HCT116 (cell line): ENCODE results near the gene GNAI3. TPM values are rescaled to one million over a fixed set of nuclear protein-coding genes. Genes with fewer than 3 reads are reported as not detected.

ENCODE experiments used
- ATAC-seq: fragments of 200-7000 bp; cut with Tn5 transposase; 2 replicates; pipeline ENCODE4 v1.9.1; 2020; ENCODE audit warnings: mild to moderate bottlenecking, moderate library complexity
- BruUV-seq: library from RNA; stranded (reverse); fragments of 400-500 nt; replicated peaks from 2 replicates; lab custom pipeline; 2021; lab: Mats Ljungman, UMichigan
- CTCF ChIA-PET: fragments of 300-600 bp; sonication (Branson Sonifier 250); formaldehyde crosslinking; loops from one replicate; lab custom pipeline; 2021; ENCODE audit warnings: antibody characterized with exemption; lab: Charles Lee
- POLR2A ChIA-PET: fragments of 300-600, 350-600 bp; sonication (Branson Sonifier 250); formaldehyde crosslinking; loops from one replicate; lab custom pipeline; 2021; ENCODE audit warnings: antibody characterized with exemption; lab: Charles Lee
- RAD21 ChIA-PET, 2 experiments: fragments of 300-600 bp; sonication (Branson Sonifier 250); formaldehyde crosslinking; loops; one replicate each; lab custom pipeline; 2023; ENCODE audit warnings: low total read pairs in 2 of 2; ENCODE audit not compliant: uncharacterized antibody in 2 of 2, unreplicated experiment in 2 of 2, low non-redundant PET in 1 of 2; lab: Charles Lee
- DNase-seq: peaks from one replicate; pipeline ENCODE4 v3.0.0-alpha.2; 2010; ENCODE audit warnings: low read depth, low spot score
- H2AFZ ChIP-seq: fragments of 200-600 bp; shearing (Covaris generic), sonication (generic); 2 replicates; pipeline ENCODE4 v1.6.1; 2017; ENCODE audit warnings: low read depth, mixed run types, mixed read lengths, antibody characterized with exemption, low read length; ENCODE audit not compliant: poor library complexity, severe bottlenecking
- H3K27ac ChIP-seq: 2 replicates; pipeline ENCODE4 v1.5.1; 2012; ENCODE audit warnings: low read depth, low read length
- H3K27me3 ChIP-seq: fragments of 200-600 bp; sonication (generic); 2 replicates; pipeline ENCODE4 v1.6.1; 2016; ENCODE audit warnings: mixed run types, low read length, mixed read lengths; ENCODE audit not compliant: insufficient read depth
- H3K36me3 ChIP-seq, 2 experiments: fragments of 200-500 bp in 1 of 2; fragments of 200-600 bp in 1 of 2; sonication (Bioruptor generic) in 1 of 2; sonication (generic) in 1 of 2; 2 replicates each; pipeline versions ENCODE4 v1.5.1 to v1.6.1; 2014 to 2016; ENCODE audit warnings: low read length in 2 of 2, inconsistent platforms in 1 of 2, mixed read lengths in 1 of 2, mixed run types in 1 of 2; ENCODE audit not compliant: insufficient read depth in 2 of 2, control insufficient read depth in 1 of 2
- H3K4me1 ChIP-seq, 2 experiments: fragments of 200-600 bp in 1 of 2; sonication (generic) in 1 of 2; 2 replicates each; pipeline versions ENCODE4 v1.5.1 to v1.6.1; 2012 to 2017; ENCODE audit warnings: low read length in 2 of 2, inconsistent platforms in 1 of 2, mild to moderate bottlenecking in 1 of 2, mixed read lengths in 1 of 2, mixed run types in 1 of 2, moderate library complexity in 1 of 2; ENCODE audit not compliant: insufficient read depth in 2 of 2, control insufficient read depth in 1 of 2
- H3K4me2 ChIP-seq: fragments of 200-600 bp; sonication (generic); 2 replicates; pipeline ENCODE4 v1.6.1; 2017; ENCODE audit warnings: mixed run types, low read length, mixed read lengths
- H3K4me3 ChIP-seq, 2 experiments: fragments of 200-600 bp in 1 of 2; sonication (generic) in 1 of 2; replicated peaks in 1 of 2; 2 replicates each; pipeline ENCODE4 v1.5.1; 2011 to 2016; ENCODE audit warnings: low read length in 2 of 2, control low read depth in 1 of 2, low read depth in 1 of 2, mild to moderate bottlenecking in 1 of 2, mixed read lengths in 1 of 2, mixed run types in 1 of 2
- H3K79me2 ChIP-seq: fragments of 200-600 bp; sonication (generic); 2 replicates; pipeline ENCODE4 v1.6.1; 2017; ENCODE audit warnings: mild to moderate bottlenecking, mixed run types, low read length, moderate library complexity, mixed read lengths; ENCODE audit not compliant: insufficient read depth
- H3K9ac ChIP-seq: fragments of 200-600 bp; sonication (generic); 2 replicates; pipeline ENCODE4 v1.6.1; 2016; ENCODE audit warnings: low read length, mixed read lengths
- H3K9me2 ChIP-seq: fragments of 200-600 bp; sonication (generic), shearing (Covaris generic); 2 replicates; pipeline ENCODE4 v1.6.1; 2017; ENCODE audit warnings: mixed run types, mild to moderate bottlenecking, moderate library complexity; ENCODE audit not compliant: insufficient read depth
- H3K9me3 ChIP-seq, 2 experiments: fragments of 200-500 bp in 1 of 2; fragments of 200-600 bp in 1 of 2; sonication (Bioruptor generic) in 1 of 2; sonication (generic) in 1 of 2; 2 replicates each; pipeline ENCODE4 v1.6.1; 2014 to 2017; ENCODE audit warnings: low read length in 2 of 2, mixed read lengths in 2 of 2, inconsistent platforms in 1 of 2, low read depth in 1 of 2, mild to moderate bottlenecking in 1 of 2, mixed run types in 1 of 2, moderate library complexity in 1 of 2; ENCODE audit not compliant: control insufficient read depth in 1 of 2, insufficient read depth in 1 of 2
- H4K20me1 ChIP-seq: fragments of 200-600 bp; sonication (generic), shearing (Covaris generic); 2 replicates; pipeline ENCODE4 v1.6.1; 2017; ENCODE audit warnings: mixed run types, mild to moderate bottlenecking, moderate library complexity; ENCODE audit not compliant: insufficient read depth
- ATF3 ChIP-seq: IDR thresholded peaks from 2 replicates; pipeline ENCODE4 v1.6.1; 2012
- CBX3 ChIP-seq: IDR thresholded peaks from 2 replicates; pipeline ENCODE4 v1.6.1; 2012; ENCODE audit warnings: low read depth
- CEBPB ChIP-seq: IDR thresholded peaks from 2 replicates; pipeline ENCODE4 v1.6.1; 2012; ENCODE audit warnings: low read depth
- EGR1 ChIP-seq: IDR thresholded peaks from 2 replicates; pipeline ENCODE4 v1.6.1; 2012; ENCODE audit warnings: low read depth
- ELF1 ChIP-seq: IDR thresholded peaks from 2 replicates; pipeline ENCODE4 v1.6.1; 2012; ENCODE audit warnings: low read depth, borderline replicate concordance
- EZH2 ChIP-seq: fragments of 200-600 bp; sonication (generic); IDR thresholded peaks from 2 replicates; pipeline ENCODE4 v1.6.1; 2017; ENCODE audit warnings: antibody characterized with exemption, mixed run types
- EZH2phosphoT487 ChIP-seq: fragments of 200-600 bp; IDR thresholded peaks from 2 replicates; pipeline ENCODE4 v1.6.1; 2018; ENCODE audit warnings: antibody characterized with exemption, borderline replicate concordance
- JUND ChIP-seq: IDR thresholded peaks from 2 replicates; pipeline ENCODE4 v1.6.1; 2012
- MAX ChIP-seq: IDR thresholded peaks from 2 replicates; pipeline ENCODE4 v1.6.1; 2012
- POLR2AphosphoS5 ChIP-seq: IDR thresholded peaks from 2 replicates; pipeline ENCODE4 v1.6.1; 2011; ENCODE audit warnings: mild to moderate bottlenecking, low read depth, low read length, moderate library complexity
- SP1 ChIP-seq: IDR thresholded peaks from 2 replicates; pipeline ENCODE4 v1.6.1; 2012; ENCODE audit warnings: low read depth
- SRF ChIP-seq: IDR thresholded peaks from 2 replicates; pipeline ENCODE4 v1.6.1; 2012; ENCODE audit warnings: low read depth
- TCF7L2 ChIP-seq: IDR thresholded peaks from 2 replicates; pipeline ENCODE4 v1.7.0; 2011; ENCODE audit warnings: borderline replicate concordance, inconsistent platforms; ENCODE audit not compliant: insufficient read depth, insufficient read length; ENCODE audit errors: extremely low read depth
- YY1 ChIP-seq: IDR thresholded peaks from 2 replicates; pipeline ENCODE4 v1.6.1; 2011; ENCODE audit warnings: low read length, low read depth, moderate library complexity, mild to moderate bottlenecking; ENCODE audit not compliant: insufficient replicate concordance; ENCODE audit errors: extremely low read depth
- ZFX ChIP-seq: fragments of 450-650 bp; IDR thresholded peaks from 2 replicates; pipeline ENCODE4 v1.6.1; 2017
- intact Hi-C: fragments of 100-400 bp; cut with micrococcal nuclease; formaldehyde crosslinking; loops from 2 replicates; pipeline ENCODE4 v1.10.0; 2022
- total RNA-seq: library from RNA; stranded (reverse); gene quantifications from one replicate; pipeline ENCODE4 v1.2.1, GENCODE V29; 2021; ENCODE audit not compliant: unreplicated experiment
- TF ChIP-seq, protein P1 (sequence below): IDR thresholded peaks from 2 replicates; pipeline ENCODE4 v1.6.1; 2012; ENCODE audit warnings: low read depth

Gene GNAI3
- total RNA-seq, 1 experiment from 2014 or later = 9.5 TPM

DNA sequence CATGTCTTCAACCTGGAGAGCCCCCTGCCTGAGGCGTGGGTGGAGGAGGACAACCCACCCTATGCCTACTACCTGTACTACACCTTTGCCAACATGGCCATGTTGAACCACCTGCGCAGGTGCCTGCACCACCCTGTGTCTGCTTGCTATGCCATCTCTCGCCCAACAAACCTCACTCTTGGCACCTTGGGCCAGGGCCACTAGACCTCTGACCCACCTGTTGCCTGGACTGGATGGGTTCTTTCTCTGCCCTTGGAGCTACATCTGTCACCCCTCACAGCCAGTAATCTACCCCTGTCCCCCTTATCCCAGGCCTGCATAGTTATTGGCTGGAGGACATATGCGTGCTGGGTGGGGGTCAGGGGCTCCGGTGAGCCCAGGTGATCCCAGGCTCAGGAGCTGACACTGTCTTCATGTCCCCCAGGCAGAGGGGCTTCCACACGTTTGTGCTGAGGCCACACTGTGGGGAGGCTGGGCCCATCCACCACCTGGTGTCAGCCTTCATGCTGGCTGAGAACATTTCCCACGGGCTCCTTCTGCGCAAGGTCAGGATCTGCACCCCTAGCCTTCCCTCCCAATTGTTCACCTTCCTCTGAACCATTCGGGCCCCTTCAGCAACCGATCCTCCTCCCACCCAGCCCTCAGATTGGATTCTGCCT, 81.1 kb downstream of the GNAI3 start:
- Histone ChIP-seq H3K79me2 (peaks cover 5% of the 10 kb centered on the region; the same call in 1 of the 2 replicates), H3K9me3 (no peaks in the 10 kb centered on the region), H3K4me2 (no peak overlapping the region), H3K36me3 (peaks cover 6 to 20% of the 10 kb centered on the region in 2 experiments; a peak in 3 of 4 replicates), H3K4me1 (peaks cover 0 to 9% of the 10 kb centered on the region in 2 experiments; a peak in 1 of 4 replicates), H3K4me3 (no peak overlapping the region), H3K9me2 (no peaks in the 10 kb centered on the region), H3K9ac (no peak overlapping the region), H2AFZ (no peak overlapping the region), H3K27me3 (no peaks in the 10 kb centered on the region), H4K20me1 (no peaks in the 10 kb centered on the region), H3K27ac (no peak overlapping the region)
- intact Hi-C loops = loop anchor here (1.0 kb wide), 1 partner anchor 83 kb away; no protein-coding TSS in a partner anchor
- BruUV-seq = no TSS peak
- TF ChIP-seq SP1 (no peak), CBX3 (no peak), JUND (no peak), ELF1 (no peak), MAX (no peak), TCF7L2 (no peak), EGR1 (no peak), SRF (no peak), ZFX (no peak), CEBPB (no peak), YY1 (no peak), EZH2phosphoT487 (no peak), POLR2AphosphoS5 (no peak), EZH2 (no peak), ATF3 (no peak)
- TF ChIP-seq, protein P1, sequence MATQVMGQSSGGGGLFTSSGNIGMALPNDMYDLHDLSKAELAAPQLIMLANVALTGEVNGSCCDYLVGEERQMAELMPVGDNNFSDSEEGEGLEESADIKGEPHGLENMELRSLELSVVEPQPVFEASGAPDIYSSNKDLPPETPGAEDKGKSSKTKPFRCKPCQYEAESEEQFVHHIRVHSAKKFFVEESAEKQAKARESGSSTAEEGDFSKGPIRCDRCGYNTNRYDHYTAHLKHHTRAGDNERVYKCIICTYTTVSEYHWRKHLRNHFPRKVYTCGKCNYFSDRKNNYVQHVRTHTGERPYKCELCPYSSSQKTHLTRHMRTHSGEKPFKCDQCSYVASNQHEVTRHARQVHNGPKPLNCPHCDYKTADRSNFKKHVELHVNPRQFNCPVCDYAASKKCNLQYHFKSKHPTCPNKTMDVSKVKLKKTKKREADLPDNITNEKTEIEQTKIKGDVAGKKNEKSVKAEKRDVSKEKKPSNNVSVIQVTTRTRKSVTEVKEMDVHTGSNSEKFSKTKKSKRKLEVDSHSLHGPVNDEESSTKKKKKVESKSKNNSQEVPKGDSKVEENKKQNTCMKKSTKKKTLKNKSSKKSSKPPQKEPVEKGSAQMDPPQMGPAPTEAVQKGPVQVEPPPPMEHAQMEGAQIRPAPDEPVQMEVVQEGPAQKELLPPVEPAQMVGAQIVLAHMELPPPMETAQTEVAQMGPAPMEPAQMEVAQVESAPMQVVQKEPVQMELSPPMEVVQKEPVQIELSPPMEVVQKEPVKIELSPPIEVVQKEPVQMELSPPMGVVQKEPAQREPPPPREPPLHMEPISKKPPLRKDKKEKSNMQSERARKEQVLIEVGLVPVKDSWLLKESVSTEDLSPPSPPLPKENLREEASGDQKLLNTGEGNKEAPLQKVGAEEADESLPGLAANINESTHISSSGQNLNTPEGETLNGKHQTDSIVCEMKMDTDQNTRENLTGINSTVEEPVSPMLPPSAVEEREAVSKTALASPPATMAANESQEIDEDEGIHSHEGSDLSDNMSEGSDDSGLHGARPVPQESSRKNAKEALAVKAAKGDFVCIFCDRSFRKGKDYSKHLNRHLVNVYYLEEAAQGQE = no peak
- CTCF ChIA-PET = interaction anchor here (1.0 to 4.1 kb wide), 8 partner anchors 10 to 157 kb away, joined by 3 to 35 read pairs (median 10); partner anchors contain the start of genes AMPD2, GNAI3 and GNAT2
- no peak for ATAC-seq
- POLR2A ChIA-PET = interaction anchor here (0.8 kb wide), 1 partner anchor 82 kb away, joined by 5 read pairs; no protein-coding TSS in a partner anchor
- DNase-seq = no peak
- RAD21 ChIA-PET = interaction anchor here in 1 of 2 experiments (1.2 to 1.3 kb wide), 2 partner anchors 11 to 84 kb away, joined by 3 to 8 read pairs; no protein-coding TSS in a partner anchor
